GM18520 (cell line): ENCODE data around the gene GNA14.
"Not testable (repeated sequence)": the region's sequence is repeated elsewhere in the genome, so short reads cannot be mapped to it uniquely, and the experiment has no call there.

Source experiments
- ATAC-seq: cut with Tn5 transposase; IDR thresholded peaks from one replicate; pipeline ENCODE4 v1.9.1; 2021; ENCODE audit not compliant: unreplicated experiment

The GNA14 gene

DNA sequence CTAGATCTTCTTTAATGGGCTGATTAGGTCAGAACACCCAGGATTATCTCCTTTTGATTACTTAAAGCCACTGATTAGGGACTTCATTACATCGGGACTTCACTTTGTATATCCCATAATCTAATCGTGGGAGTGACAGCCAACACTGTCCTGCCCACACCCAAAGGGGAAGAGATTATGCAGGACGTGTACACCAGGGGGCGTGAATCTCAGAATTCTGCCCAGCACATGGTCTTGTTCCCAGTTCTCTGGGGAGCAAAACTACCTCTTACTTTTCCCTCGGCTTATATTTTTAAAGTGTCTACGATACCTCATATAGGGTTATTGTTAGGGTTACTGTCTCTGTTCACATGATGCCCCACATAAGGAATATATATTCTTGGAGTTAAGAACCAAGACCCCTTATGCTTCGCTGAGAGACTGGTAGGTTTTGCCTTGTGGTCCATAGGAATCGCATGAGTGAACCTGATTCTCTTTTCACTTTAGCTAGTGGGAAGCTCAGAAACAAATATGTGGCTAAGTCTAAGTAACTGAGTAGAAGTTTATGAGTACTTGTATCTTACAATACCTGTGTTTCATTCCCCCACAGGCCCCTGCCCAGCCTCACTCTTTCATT, 192.7 kb downstream of the GNA14 start:
- peak; percentile 35 for ATAC-seq

DNA sequence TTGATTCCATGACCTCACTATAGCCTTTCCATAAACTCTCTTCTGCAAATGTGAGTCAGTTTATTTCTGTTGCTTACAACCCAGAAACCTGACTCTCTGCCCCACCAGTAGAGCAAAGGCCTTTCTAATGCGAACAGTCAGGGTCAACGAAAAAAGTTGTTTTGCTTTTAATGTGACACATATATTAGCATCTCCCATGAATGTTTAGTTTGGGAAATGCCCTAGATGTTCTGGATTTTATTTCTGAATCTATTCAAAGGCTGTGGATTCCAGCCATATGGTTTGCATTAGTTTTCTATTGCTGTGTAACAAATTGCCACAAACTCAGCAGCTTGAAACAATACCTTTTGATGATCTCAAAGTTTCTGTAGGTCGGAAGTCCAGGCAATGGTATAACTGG, 193.5 kb downstream of the GNA14 start:
- no peak for ATAC-seq

DNA sequence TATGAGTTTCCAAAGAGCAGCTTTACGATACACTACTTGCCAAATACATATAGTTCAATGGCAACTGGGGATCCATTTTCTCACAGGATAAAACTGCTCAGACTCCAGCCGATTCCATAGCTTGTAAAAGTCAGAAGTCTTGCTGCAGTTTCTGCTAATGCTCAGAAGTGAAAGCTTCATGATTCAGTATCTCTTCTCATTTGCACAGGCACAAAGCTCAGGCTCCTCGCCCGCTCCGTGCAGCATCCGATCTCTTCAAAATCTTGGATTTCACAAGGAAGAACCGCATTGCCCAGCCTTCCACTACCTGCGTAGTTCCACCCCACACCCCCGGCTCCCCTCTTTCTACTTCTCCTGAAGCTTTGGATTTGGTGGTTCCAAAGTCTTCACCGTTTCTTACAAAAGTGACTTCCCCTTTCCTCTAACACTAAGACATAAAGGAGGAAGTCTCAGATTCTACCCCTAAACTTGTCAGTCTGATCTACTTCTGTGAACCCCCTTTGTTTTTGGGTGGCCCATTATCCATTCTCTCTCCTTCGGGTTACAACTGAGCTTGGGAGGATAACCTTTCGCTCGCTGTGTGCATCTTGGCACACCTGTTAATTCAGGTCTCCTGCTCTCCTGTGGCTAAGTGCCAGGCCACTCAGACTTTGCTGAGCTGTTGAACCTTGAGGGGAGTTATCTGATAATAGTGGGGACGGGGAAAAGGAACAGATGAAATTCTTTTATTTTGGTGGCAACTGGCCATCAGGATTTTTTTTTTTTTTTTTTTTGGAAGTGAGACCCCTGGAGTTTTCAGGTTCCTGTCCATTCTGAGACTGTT, 194.1 kb downstream of the GNA14 start:
- no peak for ATAC-seq

DNA sequence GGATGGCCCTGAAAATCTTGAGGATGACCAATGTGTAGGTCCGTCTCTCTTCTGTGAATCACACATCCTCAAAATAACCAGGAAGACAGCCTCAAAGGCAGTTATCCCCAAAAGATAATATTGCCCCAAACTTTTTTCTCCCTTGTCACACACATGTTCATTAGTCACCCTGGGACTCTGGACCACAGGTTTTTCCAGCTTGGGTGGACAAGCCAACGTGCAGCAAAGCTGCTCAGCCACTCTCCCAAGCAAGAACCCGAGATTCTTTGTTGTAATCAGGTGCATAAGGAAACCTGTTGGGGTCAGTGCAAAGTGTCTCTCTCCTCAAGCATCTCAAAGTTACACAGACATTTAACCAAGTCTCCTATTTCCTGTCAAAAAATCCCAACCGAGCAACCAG, 196.6 kb downstream of the GNA14 start:
- ATAC-seq: no peak

DNA sequence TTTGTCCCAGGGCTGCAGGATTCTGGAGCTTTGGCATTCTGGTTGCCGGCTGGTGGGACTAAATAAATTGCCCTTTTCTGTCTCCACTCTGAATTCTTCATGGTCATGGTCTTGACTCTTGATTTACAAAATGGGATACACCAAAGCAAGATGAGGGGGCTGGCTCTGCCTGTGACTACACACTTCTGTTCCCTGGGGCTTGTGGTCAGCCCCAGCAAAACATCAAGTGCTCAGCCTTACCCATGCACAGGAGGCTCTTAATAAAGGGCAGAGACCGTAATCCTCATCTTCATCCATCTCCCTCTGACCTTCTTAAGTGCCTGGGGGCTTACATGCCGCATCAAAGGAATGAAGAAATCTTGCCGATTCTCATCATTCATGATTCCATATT, 198.0 kb downstream of the GNA14 start:
- no peak for ATAC-seq

DNA sequence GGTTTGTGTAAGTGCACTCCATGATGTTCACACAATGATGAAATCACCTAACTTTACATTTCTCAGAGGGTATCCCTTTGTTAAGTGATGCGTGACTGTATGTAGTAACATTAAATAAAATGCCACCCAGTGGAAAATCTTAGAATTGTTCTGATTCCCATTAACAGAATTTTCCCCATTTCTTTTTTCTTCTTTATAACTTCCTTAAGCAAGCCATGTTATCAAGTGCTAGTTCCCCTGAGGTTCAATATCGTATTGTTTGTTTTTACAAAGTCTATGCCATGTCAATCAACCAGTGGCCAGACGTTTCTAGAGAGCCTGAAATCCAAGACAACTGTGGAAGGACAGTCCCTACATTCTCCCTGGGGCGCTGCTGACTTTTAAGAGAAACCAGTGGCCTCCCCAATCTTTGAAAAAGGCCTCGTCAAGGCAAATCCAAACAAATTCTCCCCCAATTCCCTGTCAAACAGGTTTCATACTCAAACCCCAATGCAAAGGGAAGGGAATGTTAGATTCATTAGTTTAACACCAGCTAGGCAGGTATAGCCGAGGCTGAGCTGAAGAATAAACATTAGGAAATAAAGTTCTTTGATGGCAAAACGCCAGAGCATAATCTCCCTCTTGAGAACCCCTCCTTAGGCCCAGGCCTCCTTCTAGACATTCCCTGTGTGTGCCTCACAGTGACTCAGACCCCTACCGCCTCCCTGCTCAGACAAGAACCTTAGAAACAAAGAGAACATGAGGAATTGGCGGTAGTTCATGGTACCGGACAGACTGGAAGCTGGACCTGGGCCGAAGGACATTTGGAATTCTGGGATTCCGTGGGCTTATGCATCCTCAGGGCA, 198.7 kb downstream of the GNA14 start:
- no peak for ATAC-seq

DNA sequence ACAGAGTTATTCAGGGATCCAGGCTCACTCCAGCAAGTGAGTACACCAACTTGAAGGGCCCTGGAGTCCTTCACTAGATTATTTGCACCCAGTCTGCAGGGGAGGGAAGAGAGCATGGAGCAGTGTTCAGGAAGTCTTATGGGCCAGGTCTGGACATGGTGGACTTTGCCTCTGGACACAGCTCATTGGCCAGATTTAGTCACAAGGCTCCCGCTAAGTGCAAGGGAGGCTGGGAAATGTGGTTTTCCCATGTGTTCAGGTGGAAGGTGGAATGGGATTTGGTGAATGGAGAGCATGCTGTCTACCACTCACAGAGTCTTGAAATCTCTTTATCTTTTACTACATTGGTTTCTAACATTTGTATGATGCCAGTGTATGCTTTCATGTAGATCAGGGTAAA, 200.5 kb downstream of the GNA14 start:
- ATAC-seq: no peak

DNA sequence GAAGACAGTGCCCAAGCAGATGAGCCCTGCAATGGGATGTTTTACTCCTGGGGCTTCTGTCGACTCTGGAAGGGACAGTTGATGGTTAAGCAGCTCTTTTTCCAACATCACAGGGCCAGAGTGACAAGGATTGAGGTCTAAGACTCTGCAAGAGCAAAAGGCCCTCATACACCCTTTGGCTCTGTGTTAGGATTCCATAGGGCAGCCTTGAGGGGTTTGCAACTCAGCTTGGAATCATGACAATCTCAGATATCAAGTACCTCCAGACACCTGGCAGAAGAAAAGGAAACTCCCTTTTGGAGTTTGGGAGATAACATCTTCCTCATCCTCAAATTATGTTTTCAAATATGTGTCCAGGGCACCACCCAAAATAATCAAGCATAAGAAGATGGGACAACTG, 205.7 kb downstream of the GNA14 start:
- no peak for ATAC-seq

DNA sequence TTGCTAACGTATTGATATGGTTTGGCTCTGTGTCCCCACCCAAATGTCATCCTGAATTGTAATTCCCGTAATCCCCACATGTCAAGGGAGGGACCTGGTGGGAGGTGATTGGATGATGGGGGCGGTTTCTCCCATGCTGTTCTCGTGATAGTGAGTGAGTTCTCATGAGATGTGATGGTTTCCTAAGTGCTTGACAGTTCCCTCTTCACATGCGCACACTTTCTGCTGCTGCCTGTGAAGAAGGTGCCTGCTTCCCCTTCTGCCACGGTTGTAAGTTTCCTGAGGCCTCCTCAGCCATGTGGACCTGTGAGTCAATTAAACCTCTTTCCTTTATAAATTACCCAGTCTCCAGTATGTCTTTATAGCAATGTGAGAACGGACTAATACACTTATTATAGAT, 207.0 kb downstream of the GNA14 start:
- not testable (repeated sequence) for ATAC-seq

DNA sequence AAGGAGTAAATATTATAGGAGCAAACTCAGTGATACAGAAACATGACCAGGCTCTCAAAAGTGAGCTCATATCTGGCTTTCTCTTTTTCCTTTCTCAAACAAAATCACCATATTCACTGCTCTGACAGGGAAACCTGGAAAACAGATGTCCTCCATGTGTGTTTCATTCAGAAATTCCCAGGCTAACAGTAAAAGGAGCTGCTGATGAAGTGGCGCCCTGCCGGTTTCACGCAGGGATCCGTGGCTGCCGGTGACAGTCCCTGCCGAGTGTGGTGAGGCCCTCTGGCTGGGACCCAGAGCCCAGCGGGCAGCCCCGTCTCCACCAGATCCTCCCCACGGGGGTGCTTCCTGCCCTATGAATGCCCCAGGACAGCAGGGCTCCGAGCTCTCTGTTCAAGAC, 208.1 kb downstream of the GNA14 start:
- ATAC-seq: no peak

DNA sequence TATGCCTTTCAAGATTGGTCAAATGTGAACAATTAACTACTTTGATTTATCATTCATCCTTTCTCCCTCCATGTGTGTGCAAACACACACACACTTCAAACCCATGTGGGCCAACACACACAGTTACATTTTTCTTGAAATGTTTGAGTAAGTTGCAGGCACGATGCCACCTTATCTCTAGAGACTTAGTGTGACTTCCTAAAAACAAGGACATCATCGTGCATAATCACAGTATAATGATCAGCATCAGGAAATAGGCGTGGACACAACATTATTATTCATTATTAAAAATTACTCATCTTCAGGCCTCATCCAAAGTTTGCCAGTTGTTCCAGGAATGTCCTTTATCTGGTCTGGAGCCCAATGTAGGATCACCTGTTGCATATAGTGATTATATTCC, 209.5 kb downstream of the GNA14 start:
- ATAC-seq: no peak

DNA sequence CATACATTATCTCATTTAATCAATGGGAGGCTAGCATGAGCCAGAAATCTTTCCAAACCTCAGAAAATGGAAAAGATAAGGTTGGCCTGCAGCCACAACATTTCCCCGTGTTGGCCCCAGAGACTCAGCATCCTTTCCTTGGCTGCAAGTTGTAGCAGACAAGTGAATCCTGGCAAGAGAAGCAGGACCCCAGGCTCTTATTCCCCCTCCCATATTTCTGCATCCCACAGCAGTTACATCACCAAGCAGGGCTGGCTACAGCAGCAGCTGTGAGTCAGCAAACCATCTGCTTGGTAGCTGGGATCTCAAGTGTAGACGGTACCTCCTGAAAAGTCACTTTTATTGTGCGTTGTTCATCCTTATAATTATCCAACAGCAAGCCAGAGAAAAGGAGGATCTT, 212.4 kb downstream of the GNA14 start:
- ATAC-seq: no peak

DNA sequence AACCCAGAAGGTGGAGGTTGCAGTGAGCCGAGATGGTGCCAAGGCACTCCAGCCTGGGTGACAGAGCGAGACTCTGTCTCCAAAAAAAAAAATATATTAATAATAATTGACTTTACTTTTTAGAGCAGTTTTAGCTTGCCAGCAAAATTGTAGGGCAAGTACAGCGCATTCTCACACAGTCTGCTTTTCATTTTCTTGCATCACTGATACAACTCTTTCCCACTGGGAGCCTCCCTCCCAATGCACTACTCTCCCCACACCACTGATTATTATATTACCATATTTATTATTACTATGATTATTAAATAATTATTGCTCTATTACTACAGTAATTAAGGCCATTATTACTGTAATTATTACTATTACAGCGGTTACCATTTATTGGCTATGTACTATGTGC, 212.8 kb downstream of the GNA14 start:
- no peak for ATAC-seq

DNA sequence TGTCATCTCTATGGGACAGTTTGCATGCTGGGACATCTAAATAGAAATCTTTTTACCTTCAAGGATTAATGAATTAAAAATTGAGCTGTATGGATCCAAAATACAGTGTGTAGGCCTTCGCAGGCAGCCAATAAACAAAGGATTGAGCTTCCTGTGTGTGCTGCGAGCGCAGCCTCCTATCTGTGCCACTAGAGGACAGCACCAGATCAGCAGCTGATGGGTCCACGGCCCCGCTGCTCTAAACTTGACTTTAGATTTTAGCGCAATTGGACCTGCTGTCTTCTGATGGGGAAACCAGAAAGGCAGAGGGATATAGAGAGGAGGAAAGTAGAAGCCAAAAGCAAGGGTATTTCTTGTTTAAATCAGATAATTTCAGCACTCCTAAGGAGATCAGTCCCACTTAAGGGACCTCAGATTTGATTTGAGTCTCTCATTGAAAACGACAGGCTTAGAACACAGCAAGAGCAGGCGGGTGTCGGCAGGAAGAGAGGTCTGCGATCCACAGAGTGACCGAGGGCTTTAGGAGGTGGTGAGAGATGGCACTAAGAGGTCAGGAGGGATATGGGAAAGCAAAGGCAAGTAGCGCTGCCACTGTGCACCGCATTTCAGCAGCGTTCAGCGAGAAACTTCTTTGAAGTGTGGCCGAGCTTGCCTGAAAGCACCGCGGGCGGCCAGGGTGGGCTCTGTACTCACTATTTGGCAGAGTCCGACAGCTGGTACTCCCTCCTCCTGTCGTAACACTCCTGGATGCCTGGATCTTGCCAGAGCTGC, 214.3 kb downstream of the GNA14 start:
- no peak for ATAC-seq

DNA sequence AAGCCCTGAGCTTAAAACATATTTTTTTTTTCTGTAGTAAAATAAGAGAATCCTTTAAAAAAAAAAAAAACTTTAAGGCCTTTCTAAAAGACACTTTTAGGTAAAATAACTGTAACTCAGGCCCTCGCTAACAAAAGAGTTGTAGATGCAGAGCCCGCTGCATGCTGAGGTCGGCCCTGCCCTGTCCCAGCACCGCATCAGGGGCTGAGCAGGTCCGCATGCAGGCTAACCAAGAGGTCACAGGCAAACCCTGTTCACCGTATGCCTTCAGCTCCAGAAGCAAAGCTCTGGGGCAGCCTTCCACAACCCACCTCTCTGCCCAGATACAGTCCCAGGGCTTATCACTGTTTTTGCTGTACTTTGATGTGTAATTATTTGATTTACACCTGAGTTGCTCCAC, 216.1 kb downstream of the GNA14 start:
- no peak for ATAC-seq

DNA sequence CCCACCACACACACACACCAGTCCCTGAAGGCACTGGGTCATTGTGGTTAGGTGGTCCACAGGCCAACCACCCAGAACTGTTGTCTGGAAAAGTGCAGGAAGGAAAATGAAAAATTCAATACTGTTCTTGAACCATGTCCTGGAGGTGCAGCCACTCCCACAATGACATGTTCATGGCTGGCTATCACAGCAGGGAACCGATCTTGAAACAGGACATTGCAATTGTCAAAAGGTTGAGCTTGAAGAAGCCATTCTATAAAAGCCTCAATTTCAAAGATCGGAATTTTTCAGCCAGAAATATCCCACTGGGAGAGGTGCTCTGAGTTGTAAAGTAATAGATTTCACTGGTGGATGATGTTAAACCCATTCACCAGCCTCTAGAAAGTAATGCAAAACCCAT, 218.2 kb downstream of the GNA14 start:
- no peak for ATAC-seq

DNA sequence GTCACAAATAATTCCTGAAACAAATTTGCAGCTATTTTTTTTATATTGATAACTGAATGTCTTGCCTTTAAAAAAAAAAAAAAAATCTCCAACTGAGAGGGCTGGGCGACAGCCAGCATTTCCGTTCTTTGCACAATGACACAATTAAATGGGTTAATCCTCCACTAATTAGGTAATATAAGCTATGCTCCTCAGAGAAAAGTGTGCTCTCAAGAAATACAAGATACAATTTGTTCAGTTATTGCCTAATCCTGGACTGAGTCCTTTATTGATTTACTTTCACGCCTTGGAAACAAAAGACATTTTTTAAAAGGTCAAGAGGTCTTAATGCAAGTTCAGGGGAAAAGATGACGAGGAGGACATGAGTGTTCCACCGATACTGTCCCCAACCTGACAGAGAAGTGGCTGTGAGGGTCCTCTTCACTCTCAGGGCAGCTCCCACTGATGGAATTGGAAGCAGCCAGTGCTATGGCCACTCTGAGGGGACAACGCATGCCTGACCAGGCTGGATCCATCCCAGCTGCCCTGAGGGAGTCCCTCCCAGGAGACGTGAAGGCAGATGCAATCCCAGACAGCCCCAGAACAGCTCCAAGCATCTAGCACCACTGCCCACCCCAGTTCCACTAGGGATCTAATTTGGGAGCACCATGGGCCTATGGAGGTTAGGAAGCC, 220.7 kb downstream of the GNA14 start:
- no peak for ATAC-seq

DNA sequence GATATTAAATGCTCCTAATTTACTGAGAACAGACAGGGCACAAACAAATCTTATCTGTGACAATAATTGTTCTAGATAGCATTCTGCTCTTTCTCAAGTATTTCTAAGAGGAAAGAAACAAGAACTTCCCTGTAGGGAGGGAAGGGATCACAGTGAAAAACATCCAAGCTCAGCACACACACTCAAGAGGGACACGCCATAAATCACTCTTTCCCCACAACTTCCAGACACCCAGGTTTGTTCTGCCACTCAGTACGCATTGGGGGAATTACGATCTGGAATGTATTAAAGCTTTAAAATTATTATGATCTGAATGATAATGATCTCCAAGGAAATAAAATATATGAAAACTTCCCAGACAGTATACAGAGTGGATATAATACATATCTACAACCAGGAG, 221.4 kb downstream of the GNA14 start:
- ATAC-seq: no peak

DNA sequence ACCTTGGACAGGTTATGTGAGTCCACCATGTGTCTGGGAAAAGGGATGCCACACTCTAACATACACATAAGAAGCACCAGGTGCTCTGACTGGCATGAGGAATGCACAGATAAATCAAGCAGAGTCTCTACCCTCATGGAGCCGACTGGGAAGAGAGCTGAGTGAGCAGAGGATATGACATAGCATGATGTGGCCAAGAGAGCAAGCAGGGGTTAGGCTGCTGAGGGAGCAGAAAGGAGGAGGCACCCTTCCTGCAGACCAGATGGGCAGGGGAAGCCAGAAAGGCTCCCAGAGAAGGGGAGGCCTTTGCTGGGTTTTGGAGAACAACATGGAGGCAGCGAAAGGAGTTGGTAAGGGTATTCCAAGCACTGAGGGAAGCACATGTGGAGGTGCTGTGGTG, 223.1 kb downstream of the GNA14 start:
- ATAC-seq: no peak

DNA sequence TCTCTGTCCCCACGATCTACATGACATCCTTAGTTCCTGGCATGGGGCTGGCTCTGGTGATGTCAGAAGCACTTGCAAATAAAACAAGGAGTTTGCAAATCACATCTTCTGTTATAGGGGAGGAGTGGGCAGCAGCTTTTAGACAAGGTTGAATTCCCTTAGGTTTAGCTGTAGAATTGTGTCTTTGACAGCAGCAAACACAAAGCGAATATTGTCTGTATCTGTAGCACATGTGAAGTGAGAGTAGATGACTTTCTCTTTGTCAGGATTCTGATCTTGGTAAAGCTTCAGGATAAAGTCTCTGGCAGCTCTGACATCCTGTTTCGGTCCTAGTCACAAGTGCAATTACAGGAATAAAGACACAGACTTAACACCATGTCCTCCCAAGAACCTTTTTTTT, 224.3 kb downstream of the GNA14 start:
- ATAC-seq: no peak

DNA sequence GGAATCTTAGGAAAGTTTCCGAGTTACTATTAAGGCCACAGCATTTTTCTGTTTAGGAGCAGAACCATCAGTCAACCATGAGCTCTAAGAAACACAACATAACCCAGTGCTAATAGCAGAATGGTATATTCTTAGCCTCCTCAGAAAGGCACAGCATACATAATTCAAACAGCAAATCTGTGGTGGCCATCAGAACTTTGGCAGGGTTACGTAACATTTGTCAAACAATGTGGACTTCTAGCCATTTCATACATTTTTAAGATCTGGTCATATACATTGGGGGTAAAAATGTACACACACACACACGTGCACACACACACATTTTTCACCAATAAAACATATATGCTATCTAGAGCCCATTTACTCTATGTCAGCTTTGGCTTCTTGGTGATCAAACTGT, 225.2 kb downstream of the GNA14 start:
- no peak for ATAC-seq
